HG02571 (cell line): Measurements from ENCODE around the gene TP73.
"Not testable (repeated sequence)": the region's sequence is repeated elsewhere in the genome, so short reads cannot be mapped to it uniquely, and the experiment has no call there.

Experiments
- ATAC-seq: cut with Tn5 transposase; IDR thresholded peaks from one replicate; pipeline ENCODE4 v1.9.1; 2021; ENCODE audit warnings: mild to moderate bottlenecking, moderate library complexity; ENCODE audit not compliant: unreplicated experiment

Gene TP73

DNA sequence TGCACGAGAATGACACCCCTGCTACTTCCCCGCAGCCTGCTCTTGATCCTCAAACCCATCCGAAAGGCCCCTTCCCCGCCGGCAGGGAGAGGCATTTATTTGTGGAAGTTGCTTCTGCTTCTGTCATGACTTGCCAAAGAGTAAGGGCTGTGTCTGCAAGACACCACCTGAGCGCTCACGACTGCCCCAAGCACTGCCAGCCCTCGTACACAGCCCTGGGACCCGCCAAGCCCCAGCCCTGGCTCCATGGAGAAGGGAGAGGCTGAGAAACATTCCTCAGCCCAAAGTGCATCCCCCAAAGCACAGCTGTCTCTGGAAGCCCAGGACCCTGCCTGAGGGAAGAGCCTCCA lies 33.8 kb upstream of the TP73 start:
- ATAC-seq, result no peak

DNA sequence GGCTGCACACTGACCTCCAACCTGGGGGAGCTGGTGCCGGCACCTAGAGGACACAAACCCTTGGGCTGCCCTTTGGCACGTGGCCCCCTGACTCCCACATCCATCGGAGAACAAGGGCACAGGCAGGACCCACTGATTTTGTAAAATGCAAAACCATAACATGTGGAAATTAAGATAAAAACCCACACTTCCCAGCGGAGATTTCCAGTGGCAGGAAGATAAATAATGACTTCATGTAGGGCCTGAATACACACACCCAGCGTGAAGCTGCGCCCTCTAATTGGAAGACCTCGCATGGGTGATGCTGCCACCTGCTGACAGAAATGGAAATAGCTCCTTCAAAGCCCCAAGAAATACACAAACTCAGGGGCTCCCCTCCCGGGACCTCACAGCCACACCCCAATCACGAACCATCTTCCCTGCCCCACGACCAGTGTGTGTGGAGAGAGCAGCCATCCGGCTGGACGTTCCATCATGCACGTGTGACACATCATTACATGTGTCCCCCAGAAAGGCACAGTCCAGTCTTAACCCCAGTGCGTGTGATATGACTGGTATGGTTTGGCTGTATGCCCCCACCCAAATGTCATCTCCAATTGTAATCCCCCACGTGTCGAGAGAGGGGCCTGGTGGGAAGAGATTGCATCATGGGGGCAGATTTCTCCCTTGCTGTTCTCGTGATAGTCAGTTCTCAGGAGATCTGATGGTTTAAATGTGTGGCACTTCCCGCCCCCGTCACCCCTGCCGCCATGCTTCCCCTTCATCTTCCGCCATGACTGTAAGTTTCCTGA lies 33.2 kb upstream of the TP73 start:
- no peak for ATAC-seq

DNA sequence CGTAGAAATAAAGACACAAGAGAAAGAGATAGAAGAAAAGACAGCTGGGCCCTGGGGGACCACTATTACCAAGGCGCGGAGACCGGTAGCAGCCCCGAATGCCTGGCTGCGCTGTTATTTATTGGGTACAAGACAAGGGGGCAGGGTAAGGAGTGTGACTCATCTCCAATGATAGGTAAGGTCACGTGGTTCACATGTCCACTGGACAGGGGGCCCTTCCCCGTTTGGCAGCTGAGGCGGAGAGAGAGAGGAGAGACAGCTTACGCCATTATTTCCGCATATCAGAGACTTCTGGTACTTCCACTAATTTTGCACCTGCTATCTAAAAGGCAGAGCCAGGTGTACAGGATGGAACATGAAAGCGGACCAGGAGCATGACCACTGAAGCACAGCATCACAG lies 31.6 kb upstream of the TP73 start:
- ATAC-seq, result no peak

DNA sequence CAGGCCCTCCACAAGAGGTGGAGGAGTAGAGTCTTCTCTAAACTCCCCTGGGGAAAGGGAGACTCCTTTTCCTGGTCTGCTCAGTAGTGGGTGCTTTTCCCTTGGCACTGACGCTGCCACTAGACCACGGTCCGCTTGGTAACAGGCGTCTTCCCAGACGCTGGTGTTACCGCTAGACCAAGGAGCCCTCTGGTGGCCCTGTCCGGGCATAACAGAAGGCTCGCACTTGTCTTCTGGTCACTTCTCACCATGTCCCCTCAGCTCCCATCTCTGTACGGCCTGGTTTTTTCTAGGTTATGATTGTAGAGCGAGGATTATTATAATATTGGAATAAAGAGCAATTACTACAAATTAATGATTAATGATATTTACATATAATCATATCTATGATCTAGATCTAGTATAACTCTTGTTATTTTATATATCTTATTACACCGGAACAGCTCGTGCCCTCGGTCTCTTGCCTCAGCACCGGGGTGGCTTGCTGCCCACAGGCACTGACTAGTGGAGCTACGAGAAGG lies 31.1 kb upstream of the TP73 start:
- not testable (repeated sequence) for ATAC-seq

DNA sequence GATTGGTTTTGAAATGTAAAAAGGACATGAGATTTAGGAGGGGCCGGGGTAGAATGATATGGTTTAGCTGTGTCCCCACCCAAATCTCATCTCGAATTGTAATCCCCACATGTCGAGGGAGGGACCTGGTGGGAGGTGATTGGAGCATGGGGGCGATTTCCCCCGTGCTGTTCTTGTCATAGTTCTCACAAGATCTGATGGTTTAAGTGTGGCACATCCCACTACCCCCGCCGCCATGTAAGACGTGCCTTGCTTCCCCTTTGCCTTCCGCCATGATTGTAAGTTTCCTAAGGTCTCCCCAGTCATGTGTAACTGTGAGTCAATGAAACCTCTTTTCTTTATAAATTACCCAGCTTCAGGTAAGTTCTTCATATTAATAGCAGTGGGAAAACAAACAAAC lies 30.2 kb upstream of the TP73 start:
- not testable (repeated sequence) for ATAC-seq

GRCh38 chr1:3623441-3624199 lies 28.7 kb upstream of the TP73 start:
- ATAC-seq, result no peak

DNA sequence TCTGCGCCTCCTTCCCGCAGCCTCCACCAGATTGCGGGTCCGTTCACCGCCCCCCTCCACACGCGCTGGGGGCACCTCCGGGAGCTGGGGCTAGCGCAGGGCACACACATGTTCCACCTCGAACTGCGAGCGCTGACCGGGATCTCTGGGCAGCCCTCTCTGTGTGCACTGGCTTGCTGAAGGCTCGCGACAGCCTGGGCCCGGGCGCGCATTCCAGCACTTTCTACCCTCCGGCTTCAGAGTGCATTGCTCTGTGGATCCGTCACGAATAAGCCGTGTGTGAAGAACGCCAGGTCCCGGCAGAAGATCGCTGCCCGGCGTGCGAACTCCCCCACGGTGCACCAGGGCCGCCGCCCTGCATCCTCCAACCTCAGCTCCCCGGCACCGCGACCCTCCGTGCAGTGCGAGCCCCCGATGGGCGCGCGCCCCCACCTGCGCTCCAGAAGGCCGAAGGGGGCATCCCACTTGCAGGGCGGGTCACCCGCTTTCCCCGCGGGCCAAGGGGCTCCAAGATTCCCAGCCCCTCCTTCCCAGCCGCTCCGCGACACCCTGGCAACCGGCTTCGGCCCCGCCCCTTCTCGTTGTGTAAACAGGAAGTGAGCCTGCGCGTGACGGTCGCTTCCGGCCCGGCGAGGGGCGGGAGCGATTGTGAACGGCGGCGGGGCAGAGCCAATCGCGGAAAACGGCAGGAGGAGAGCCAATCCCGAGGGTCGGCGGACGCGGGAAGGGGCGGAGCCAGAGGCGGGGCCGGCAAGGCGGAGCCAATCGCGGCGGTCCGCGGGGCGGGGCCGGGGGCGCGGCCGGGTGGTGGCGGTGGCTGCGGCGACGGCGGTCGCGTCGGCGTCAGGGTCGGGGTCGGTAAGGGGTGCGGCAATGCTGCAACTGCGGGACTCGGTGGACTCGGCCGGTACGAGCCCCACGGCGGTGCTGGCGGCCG lies 27.8 kb upstream of the TP73 start, which contains the start of gene TPRG1L:
Gene TPRG1L, plus strand, starts transcription at position 816 of the 937 bp plus-strand sequence. Its CDS starts 58 bp downstream, at position 874.
- ATAC-seq, result peak; percentile 90

DNA sequence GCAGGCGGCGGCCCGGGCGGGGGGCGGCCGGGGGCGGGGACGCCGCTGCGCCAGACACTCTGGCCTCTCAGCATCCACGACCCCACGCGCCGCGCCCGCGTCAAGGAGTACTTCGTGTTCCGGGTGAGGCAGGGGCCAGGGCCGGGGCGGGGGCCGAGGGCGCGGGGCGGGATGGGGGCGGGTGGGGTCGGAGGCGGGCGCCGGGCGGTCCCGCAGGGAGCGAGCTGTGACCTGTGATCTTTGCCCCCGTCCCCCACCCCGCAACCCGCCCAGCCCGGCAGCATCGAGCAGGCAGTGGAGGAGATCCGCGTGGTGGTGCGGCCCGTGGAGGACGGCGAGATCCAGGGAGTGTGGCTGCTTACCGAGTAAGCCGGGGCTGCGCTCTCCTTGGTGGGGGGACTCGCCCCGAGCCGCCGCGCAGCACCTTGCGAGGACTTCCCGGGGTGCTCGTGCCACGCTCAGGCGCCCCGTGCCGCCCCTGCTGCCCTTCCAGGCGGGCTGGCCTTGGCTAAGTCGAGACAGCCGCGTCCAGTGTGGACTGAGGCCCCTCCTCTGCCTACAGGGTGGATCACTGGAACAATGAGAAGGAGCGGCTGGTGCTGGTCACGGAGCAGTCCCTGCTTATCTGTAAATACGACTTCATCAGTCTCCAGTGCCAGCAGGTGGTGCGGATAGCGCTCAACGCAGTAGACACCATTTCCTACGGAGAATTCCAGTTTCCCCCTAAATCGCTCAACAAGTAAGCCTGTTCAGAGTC lies 27.0 kb upstream of the TP73 start:
- peak; percentile 10 for ATAC-seq

GRCh38 chr1:3626025-3626424 lies 26.3 kb upstream of the TP73 start:
- no peak for ATAC-seq

- ATAC-seq, result no peak
Measured at GRCh38 chr1:3627515-3628253, 24.6 kb upstream of the TP73 start.

- no peak for ATAC-seq
Measured at GRCh38 chr1:3628445-3628844, 23.9 kb upstream of the TP73 start.

DNA sequence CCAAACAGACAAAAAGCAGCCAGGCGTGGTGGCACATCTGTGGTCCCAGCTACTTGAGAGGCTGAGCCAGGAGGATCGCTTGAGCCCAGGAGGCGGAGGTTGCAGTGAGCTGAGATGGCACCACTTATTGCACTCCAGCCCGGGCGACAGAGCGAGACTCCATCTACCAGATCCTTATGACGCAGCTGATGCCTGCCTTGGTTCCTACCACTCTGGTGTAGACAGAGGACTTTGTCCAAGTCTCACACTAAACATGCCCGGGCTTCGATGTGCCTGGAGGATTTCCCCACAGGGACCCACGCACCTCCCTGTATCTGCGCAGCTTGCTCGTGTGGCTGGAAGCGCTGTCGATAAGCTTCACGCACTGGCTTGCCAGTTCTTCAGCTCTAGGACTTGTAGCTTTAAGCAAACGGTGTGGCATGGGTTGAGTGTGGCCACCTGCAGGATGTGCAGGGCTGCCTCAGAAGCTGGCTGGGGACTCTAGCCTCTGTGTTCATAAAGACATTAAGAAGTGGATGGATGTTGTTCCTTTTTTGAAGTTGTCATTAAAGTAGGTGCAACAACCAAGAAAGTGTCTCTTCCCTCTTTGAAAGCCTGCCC lies 22.7 kb upstream of the TP73 start:
- no peak for ATAC-seq

GRCh38 chr1:3630161-3630611 lies 22.1 kb upstream of the TP73 start:
- ATAC-seq, result no peak

GRCh38 chr1:3630914-3631313 lies 21.4 kb upstream of the TP73 start:
- ATAC-seq, result no peak

- ATAC-seq, result no peak
Measured at GRCh38 chr1:3631320-3632260, 20.7 kb upstream of the TP73 start.

- no peak for ATAC-seq
Measured at GRCh38 chr1:3632298-3632697, 20.0 kb upstream of the TP73 start.

GRCh38 chr1:3632716-3633343 lies 19.5 kb upstream of the TP73 start:
- no peak for ATAC-seq
